ENCODE results near the gene RLN1.
"Not testable (repeated sequence)": the region's sequence is repeated elsewhere in the genome, so short reads cannot be mapped to it uniquely, and the experiment has no call there.

The RLN1 gene

GRCh38 chr9:5338992-5339981 is at the start of gene RLN1:
Gene RLN1 (minus strand): TSS chr9:5339876. CDS start chr9:5339746, 130 bp downstream.
- DNase-seq = not testable (repeated sequence)

GRCh38 chr9:5389109-5389732 is 49.5 kb upstream of the RLN1 start:
- no peak for DNase-seq

- DNase-seq = no peak
Observed at GRCh38 chr9:5388026-5388819, 48.5 kb upstream of the RLN1 start.

- no peak for DNase-seq
Observed at GRCh38 chr9:5384436-5384835, 44.8 kb upstream of the RLN1 start.

- DNase-seq = no peak
Observed at GRCh38 chr9:5382479-5382878, 42.8 kb upstream of the RLN1 start.

GRCh38 chr9:5375790-5376477 is 36.3 kb upstream of the RLN1 start:
- no peak for DNase-seq

GRCh38 chr9:5375091-5375490 is 35.4 kb upstream of the RLN1 start:
- no peak for DNase-seq

GRCh38 chr9:5364294-5365024 is 24.8 kb upstream of the RLN1 start:
- DNase-seq = no peak

GRCh38 chr9:5361326-5362010 is 21.8 kb upstream of the RLN1 start:
- DNase-seq = peak in 1 of 2 experiments; percentile 76

- no peak for DNase-seq
Observed at GRCh38 chr9:5360341-5360740, 20.7 kb upstream of the RLN1 start.

- DNase-seq = no peak
Observed at GRCh38 chr9:5357431-5358105, 17.9 kb upstream of the RLN1 start.

- no peak for DNase-seq
Observed at GRCh38 chr9:5355817-5356216, 16.1 kb upstream of the RLN1 start.

GRCh38 chr9:5355226-5355625 is 15.6 kb upstream of the RLN1 start:
- no peak for DNase-seq

- no peak for DNase-seq
Observed at GRCh38 chr9:5354184-5354583, 14.5 kb upstream of the RLN1 start.

GRCh38 chr9:5352637-5353248 is 13.1 kb upstream of the RLN1 start:
- DNase-seq = no peak

- no peak for DNase-seq
Observed at GRCh38 chr9:5336688-5337087, 3.0 kb downstream of the RLN1 start.

GRCh38 chr9:5331276-5331675 is 8.4 kb downstream of the RLN1 start:
- not testable (repeated sequence) for DNase-seq

- DNase-seq = no peak
Observed at GRCh38 chr9:5326893-5327548, 12.7 kb downstream of the RLN1 start.

- no peak for DNase-seq
Observed at GRCh38 chr9:5326187-5326586, 13.5 kb downstream of the RLN1 start.

- not testable (repeated sequence) for DNase-seq
Observed at GRCh38 chr9:5321601-5322000, 18.1 kb downstream of the RLN1 start.

Data from NCI-H446 (cell line).